ENCODE results near the gene ZNF322.

ZNF322 gene

DNA sequence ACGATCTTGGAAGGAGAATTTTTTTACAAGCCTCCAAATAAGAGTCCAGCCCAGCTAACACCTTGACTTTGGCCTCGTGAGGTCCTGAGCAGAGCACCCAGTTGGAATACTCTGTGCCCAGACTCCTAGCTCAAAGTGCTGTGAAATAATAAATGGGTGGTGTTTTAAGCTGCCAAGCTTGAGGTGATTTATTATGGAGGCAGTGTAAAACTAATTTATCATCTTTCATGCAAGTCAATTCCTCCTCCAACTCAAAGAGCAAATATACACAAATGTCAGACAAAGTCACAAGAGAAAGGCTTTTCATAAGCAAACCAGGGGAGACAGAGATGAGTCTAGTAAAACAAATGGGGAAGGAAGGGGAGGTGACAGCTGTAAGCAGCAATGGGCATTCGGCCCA is 50.1 kb downstream of the ZNF322 start:
- in situ Hi-C loops (cut with HindIII; ENCODE audit: low sequenced_read_pairs) = no loop called here
- H3K4me3 ChIP-seq (ENCODE audit: low read depth, low read length) = no peak overlapping the region
- TF ChIP-seq, protein P1, sequence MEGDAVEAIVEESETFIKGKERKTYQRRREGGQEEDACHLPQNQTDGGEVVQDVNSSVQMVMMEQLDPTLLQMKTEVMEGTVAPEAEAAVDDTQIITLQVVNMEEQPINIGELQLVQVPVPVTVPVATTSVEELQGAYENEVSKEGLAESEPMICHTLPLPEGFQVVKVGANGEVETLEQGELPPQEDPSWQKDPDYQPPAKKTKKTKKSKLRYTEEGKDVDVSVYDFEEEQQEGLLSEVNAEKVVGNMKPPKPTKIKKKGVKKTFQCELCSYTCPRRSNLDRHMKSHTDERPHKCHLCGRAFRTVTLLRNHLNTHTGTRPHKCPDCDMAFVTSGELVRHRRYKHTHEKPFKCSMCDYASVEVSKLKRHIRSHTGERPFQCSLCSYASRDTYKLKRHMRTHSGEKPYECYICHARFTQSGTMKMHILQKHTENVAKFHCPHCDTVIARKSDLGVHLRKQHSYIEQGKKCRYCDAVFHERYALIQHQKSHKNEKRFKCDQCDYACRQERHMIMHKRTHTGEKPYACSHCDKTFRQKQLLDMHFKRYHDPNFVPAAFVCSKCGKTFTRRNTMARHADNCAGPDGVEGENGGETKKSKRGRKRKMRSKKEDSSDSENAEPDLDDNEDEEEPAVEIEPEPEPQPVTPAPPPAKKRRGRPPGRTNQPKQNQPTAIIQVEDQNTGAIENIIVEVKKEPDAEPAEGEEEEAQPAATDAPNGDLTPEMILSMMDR (IDR thresholded peaks at IDR 0.05; ENCODE audit: low read depth, low read length, missing control alignments) = no peak
- DNase-seq (ENCODE audit: low read depth) = no peak

DNA sequence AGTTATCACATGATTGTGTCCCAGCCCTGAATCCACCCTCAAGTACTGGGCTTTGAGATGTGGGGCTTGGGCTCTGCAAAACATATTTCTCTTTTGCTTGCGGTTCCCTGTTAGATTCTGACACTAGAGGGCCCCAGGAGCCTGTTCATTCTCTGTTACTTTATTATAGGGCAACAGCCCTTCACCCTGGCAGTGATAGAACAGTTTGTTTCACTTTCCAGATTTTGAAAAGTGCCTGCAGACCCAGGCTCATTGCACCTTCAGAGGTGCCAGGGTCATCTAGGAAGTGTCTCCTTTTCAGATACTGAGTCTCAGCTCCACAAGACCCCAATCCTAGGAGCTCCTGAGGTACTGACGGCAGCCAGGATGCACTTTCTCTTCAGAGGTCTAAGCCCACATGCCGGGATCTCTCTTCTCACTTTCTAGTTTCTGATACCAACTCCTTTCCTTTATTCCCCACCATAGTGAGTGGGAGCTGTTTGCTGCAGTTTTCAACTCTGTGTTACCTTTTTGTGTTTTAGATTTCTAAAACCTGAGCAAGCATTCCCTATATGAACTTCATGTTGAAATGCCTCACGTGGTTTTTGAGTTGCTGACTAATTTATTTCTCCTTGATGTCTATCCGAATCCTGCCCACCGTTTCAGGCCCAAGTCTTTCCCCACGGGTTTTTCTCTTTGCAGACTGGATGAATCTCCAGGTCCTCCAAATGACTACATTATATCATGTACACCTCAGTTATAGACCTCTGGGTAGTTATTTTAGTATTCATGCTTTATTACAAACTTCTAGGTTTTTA is 51.9 kb downstream of the ZNF322 start:
- H3K4me3 ChIP-seq (ENCODE audit: low read depth, low read length) = no peak overlapping the region
- peak; percentile 32 for DNase-seq (ENCODE audit: low read depth)
- in situ Hi-C loops (cut with HindIII; ENCODE audit: low sequenced_read_pairs) = no loop called here
- TF ChIP-seq, protein P1 (IDR thresholded peaks at IDR 0.05; ENCODE audit: low read depth, low read length, missing control alignments) = peak; percentile 83

DNA sequence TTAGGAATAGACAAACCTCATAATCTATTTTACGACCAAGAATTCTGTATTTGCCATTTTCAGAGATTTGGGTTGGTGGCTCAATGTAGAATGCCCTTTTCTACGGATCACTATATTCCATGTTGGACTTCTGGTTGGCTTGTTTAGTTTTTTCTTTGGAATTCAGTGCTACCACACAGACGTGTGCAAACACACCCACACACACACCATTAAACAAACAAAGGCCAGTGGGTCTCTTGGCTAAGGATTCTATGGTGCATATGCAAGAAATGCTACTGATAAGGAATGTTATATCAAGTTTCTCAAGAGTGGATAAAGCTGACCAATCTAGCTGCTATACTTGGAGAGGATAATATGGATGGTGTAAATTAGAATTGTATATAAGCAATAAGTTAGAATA is 54.7 kb downstream of the ZNF322 start:
- TF ChIP-seq, protein P1 (IDR thresholded peaks at IDR 0.05; ENCODE audit: low read depth, low read length, missing control alignments) = no peak
- DNase-seq (ENCODE audit: low read depth) = no peak
- H3K4me3 ChIP-seq (ENCODE audit: low read depth, low read length) = no peak overlapping the region
- in situ Hi-C loops (cut with HindIII; ENCODE audit: low sequenced_read_pairs) = no loop called here

DNA sequence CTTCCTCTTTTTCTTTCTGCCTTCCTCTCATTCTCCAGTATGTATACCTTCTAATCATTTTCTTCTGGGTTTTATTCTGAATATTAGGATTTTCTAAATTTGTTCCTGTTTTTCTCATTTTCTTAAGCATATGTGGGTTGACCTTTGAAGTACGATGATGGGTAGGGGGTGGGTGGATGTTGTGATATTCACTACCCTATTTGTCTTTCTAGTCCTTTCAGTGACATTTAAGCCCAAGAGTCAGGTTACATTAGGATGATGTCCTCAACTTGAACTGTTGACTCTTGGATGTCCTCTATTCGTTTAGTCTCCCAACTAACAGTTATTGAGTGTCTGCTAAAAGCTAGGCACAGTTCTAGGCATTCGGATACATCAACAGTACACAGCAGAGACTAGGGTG is 55.5 kb downstream of the ZNF322 start:
- in situ Hi-C loops (cut with HindIII; ENCODE audit: low sequenced_read_pairs) = no loop called here
- H3K4me3 ChIP-seq (ENCODE audit: low read depth, low read length) = no peak overlapping the region
- DNase-seq (ENCODE audit: low read depth) = no peak
- TF ChIP-seq, protein P1 (IDR thresholded peaks at IDR 0.05; ENCODE audit: low read depth, low read length, missing control alignments) = no peak

DNA sequence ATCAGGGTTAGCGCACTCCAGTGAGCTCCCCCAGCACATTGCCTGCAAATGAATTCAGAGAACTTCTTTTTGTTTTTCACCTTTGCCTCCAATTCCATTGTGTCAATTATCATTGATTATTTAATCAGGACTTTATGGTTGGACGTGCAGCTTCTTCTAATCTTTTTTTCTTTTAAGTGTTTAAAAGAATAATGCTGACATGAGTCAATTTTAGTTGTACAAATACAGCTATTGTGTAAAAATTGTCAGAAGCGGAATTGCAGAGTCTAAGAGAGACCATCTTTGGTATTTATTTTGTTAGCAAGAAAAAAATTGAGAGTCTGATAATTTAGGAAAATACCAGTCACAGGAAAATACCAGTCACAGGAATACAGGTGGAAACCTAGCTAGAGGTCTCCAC is 57.3 kb downstream of the ZNF322 start:
- H3K4me3 ChIP-seq (ENCODE audit: low read depth, low read length) = no peak overlapping the region
- TF ChIP-seq, protein P1 (IDR thresholded peaks at IDR 0.05; ENCODE audit: low read depth, low read length, missing control alignments) = no peak
- in situ Hi-C loops (cut with HindIII; ENCODE audit: low sequenced_read_pairs) = no loop called here
- no peak for DNase-seq (ENCODE audit: low read depth)

DNA sequence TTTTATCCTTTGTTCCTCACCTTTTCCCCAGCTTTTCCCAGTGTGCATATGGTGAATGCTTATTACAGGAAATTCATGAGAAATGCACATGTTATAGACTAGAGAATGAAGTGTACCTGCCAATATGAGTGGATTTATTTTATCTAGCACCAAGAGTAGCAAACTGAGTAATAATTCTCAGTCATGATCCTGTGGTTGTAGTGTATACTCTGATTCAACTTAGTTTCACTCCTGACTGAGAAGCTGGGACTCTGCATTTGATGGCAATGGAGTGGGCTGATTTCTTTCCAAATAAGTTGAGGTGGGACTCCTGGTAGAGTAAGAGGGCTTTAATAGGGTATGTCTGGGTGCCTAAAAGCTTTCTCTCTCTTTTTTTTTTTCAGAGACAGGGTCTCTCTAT is 58.8 kb downstream of the ZNF322 start:
- H3K4me3 ChIP-seq (ENCODE audit: low read depth, low read length) = no peak overlapping the region
- in situ Hi-C loops (cut with HindIII; ENCODE audit: low sequenced_read_pairs) = no loop called here
- no peak for DNase-seq (ENCODE audit: low read depth)
- TF ChIP-seq, protein P1 (IDR thresholded peaks at IDR 0.05; ENCODE audit: low read depth, low read length, missing control alignments) = no peak

All from astrocyte of the cerebellum (primary cell).